ENCODE measurements around the gene UBE2H.
A peak's percentile ranks its signal among the peaks of the same experiment; 100 is the strongest.
"Not testable (repeated sequence)": the region's sequence is repeated elsewhere in the genome, so short reads cannot be mapped to it uniquely, and the experiment has no call there.

The UBE2H gene

GRCh38 chr7:129843365-129843898 is 109.3 kb downstream of the UBE2H start:
- DNase-seq (ENCODE audit: low read depth) = no peak

GRCh38 chr7:129841465-129841864 is 111.3 kb downstream of the UBE2H start:
- DNase-seq (ENCODE audit: low read depth) = no peak

GRCh38 chr7:129840757-129841156 is 112.0 kb downstream of the UBE2H start:
- no peak for DNase-seq (ENCODE audit: low read depth)

GRCh38 chr7:129836983-129837382 is 115.8 kb downstream of the UBE2H start:
- no peak for DNase-seq (ENCODE audit: low read depth)

GRCh38 chr7:129835569-129835968 is 117.2 kb downstream of the UBE2H start:
- DNase-seq (ENCODE audit: low read depth) = no peak

- DNase-seq (ENCODE audit: low read depth) = not testable (repeated sequence)
These were observed 119.4 kb downstream of the UBE2H start for GRCh38 chr7:129833353-129833752.

GRCh38 chr7:129832701-129833227 is 120.0 kb downstream of the UBE2H start:
- DNase-seq (ENCODE audit: low read depth) = no peak

GRCh38 chr7:129832282-129832681 is 120.5 kb downstream of the UBE2H start:
- no peak for DNase-seq (ENCODE audit: low read depth)

- peak; percentile 83 for DNase-seq (ENCODE audit: low read depth)
These were observed 121.2 kb downstream of the UBE2H start for GRCh38 chr7:129831424-129832058.

GRCh38 chr7:129830949-129831348 is 121.8 kb downstream of the UBE2H start:
- DNase-seq (ENCODE audit: low read depth) = no peak

GRCh38 chr7:129829737-129830631 is 122.8 kb downstream of the UBE2H start:
- DNase-seq (ENCODE audit: low read depth) = no peak

GRCh38 chr7:129828989-129829736 is 123.6 kb downstream of the UBE2H start:
- no peak for DNase-seq (ENCODE audit: low read depth)

GRCh38 chr7:129828078-129828762 is 124.5 kb downstream of the UBE2H start:
- DNase-seq (ENCODE audit: low read depth) = no peak

- no peak for DNase-seq (ENCODE audit: low read depth)
These were observed 125.2 kb downstream of the UBE2H start for GRCh38 chr7:129827467-129827990.

- not testable (repeated sequence) for DNase-seq (ENCODE audit: low read depth)
These were observed 125.9 kb downstream of the UBE2H start for GRCh38 chr7:129826895-129827294.

GRCh38 chr7:129825209-129825970 is 127.4 kb downstream of the UBE2H start:
- no peak for DNase-seq (ENCODE audit: low read depth)

- DNase-seq (ENCODE audit: low read depth) = no peak
These were observed 128.2 kb downstream of the UBE2H start for GRCh38 chr7:129824291-129825208.

GRCh38 chr7:129823143-129823542 is 129.6 kb downstream of the UBE2H start:
- DNase-seq (ENCODE audit: low read depth) = not testable (repeated sequence)

- DNase-seq (ENCODE audit: low read depth) = no peak
These were observed 131.3 kb downstream of the UBE2H start for GRCh38 chr7:129821476-129821875.
